PC-3 (cell line): ENCODE results near the gene SNED1.

Experiments
- CTCF ChIP-seq: fragments of 300-600 bp; sonication (generic); conservative IDR thresholded peaks from 2 replicates; pipeline ENCODE4 v1.5.1; 2017; ENCODE audit warnings: antibody characterized with exemption, low read depth, mild to moderate bottlenecking, low read length
- EZH2 ChIP-seq: fragments of 300-600 bp; sonication (generic); IDR thresholded peaks from one replicate; pipeline ENCODE4 v1.6.1; 2017; ENCODE audit warnings: antibody characterized with exemption, mild to moderate bottlenecking, low read length; ENCODE audit not compliant: unreplicated experiment

DNA sequence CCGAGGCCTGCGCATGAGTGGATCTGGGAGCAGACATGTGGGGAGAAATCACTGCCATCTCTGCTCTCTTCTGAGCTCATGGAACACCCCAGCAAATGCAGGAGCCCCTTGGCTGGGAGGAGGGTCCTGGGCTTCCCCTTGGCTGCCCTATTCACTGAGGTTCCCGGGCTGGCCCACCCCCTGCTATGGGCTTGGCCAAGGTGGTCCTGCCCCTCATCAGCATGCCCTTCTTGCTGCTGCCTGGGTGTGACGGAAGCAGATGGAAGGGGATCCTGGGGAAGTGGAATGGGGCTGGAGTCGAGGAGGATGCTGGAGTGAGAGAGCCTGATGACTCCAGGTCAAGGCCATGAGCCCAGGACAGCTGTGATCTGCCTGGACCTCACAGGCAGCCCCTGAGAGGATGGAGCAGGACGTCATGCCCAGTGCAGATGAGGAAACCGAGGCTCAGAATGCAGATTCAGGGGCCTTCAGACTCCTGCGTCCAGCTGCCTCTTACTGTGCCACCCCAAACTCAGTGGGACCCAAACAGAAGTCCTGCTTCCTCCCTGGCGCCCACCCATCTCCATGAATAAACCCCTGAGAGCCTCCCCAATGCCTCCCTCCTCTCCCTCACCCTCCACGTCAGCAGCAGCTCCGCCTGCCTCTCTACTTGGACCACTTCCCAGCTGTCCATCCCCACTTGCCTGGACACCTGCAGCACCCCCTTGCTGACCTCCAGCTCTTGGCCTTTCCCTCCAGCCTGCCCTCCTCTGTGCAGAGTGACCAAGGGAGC is 4.0 kb downstream of the SNED1 start:
- TF ChIP-seq CTCF (no peak), EZH2 (no peak)
